Measurements from ENCODE around the gene FAM181B. TPM values are rescaled to one million over a fixed set of nuclear protein-coding genes. Genes with fewer than 3 reads are reported as not detected.
A peak's percentile ranks its signal among the peaks of the same experiment; 100 is the strongest.

Gene FAM181B
- 0.69 TPM for total RNA-seq (2021; ENCODE audit: unreplicated experiment)
- 0.33 TPM for polyA plus RNA-seq (2012; ENCODE audit: insufficient read length)
- Bru-seq, nascent RNA, result percentile 31 among the genes with signal in this experiment
- percentile 35 among the genes with signal in this experiment for BruChase-seq, experiment 1, labeled RNA remaining after a 2-hour chase
- BruChase-seq, experiment 2, labeled RNA remaining after a 6-hour chase, result not detected
- long read RNA-seq, partial matches to known transcripts, result 0 of 2 reads
- long read RNA-seq, other reads (novel, unspliced or antisense), result 0 of 2 reads

DNA sequence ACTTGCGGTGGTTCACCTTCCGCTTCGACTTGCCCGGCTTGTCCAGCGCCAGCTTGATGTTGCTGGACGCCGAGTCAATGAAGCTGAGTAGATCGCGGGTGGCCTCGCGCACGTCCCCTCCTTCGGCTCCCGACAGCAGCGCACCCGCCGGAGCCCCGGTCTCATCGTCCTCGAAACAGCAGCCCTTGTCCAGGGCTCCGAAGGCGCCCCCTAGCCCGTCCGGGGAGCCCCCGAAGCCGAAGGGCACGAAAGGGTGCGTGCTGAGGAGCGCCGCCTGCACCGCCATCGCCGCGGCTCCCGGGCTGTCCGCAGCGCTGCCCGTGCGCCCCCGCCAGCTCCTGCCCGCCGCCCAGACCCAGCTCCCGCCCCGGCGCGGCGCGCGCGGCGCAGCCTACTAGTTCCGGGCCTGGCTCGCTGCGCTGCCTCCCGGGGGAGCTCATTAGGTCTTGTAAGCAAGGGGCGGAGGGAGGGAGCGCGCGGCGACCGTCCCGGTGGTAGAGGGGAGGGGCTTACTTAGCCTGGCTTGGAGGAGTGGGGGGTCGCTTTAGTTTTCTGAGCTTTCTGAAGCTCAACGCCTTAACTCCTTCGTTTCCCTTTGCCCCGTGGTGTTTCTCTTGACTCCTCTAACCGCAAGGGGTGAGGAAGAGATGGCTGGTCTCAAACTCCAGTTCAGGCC, at the start of gene FAM181B:
FAM181B (minus strand) TSS at position 421 of the 676 bp plus-strand sequence; CDS start at position 286, 135 bp downstream.
- intact Hi-C loops (cut with micrococcal nuclease; ENCODE audit: unreplicated experiment) (no loop called here), in situ Hi-C loops (cut with HindIII; ENCODE audit: low pct_unique_long_range_greater_than_20kb, low sequenced_read_pairs) (no loop called here)
- Histone ChIP-seq H3K27ac (ENCODE audit: low read length) (no peak within 1 kb of the TSS), H3K36me3 (ENCODE audit: control insufficient read depth, insufficient read depth, low read length) (no peaks in the 10 kb centered on the region), H3K27me3 (ENCODE audit: control insufficient read depth, insufficient read depth, low read length) (peaks cover 44% of the 10 kb centered on the region), H3K4me1 (ENCODE audit: control insufficient read depth, insufficient read depth, low read length) (no peaks in the 10 kb centered on the region), H3K4me3 (ENCODE audit: low read depth in 2 of 2, low read length in 2 of 2) (peak within 1 kb of the TSS; percentile 48 to 50), H3K9me3 (ENCODE audit: control insufficient read depth, insufficient read depth, low read depth, low read length) (no peaks in the 10 kb centered on the region)
- DNase-seq (ENCODE audit: low read depth, low spot score) (no peak), ATAC-seq (peak; percentile 85)
- POLR2A ChIA-PET, result interaction anchor here (0.6 kb wide), 1 partner anchor 119 kb away, joined by 3 read pairs; no protein-coding TSS in a partner anchor
- CTCF ChIA-PET, result interaction anchor here (0.6 kb wide), 2 partner anchors 32 to 168 kb away, joined by 3 to 5 read pairs; partner anchors contain the start of gene DDIAS
- no TSS peak for BruUV-seq (replicated peaks)
- TF ChIP-seq REST (IDR thresholded peaks at IDR 0.05; ENCODE audit: insufficient read depth in 1 of 2, low read depth in 2 of 2, low read length in 1 of 2) (no peak), TCF7L2 (IDR thresholded peaks at IDR 0.05; ENCODE audit: low read depth, low read length) (no peak), SIN3A (IDR thresholded peaks at IDR 0.05; ENCODE audit: borderline replicate concordance, insufficient read depth, low read depth, low read length) (no peak), CTCF (IDR thresholded peaks at IDR 0.05) (peak; percentile 44), POLR2AphosphoS5 (IDR thresholded peaks at IDR 0.05; ENCODE audit: low read depth, low read length) (no peak)

DNA sequence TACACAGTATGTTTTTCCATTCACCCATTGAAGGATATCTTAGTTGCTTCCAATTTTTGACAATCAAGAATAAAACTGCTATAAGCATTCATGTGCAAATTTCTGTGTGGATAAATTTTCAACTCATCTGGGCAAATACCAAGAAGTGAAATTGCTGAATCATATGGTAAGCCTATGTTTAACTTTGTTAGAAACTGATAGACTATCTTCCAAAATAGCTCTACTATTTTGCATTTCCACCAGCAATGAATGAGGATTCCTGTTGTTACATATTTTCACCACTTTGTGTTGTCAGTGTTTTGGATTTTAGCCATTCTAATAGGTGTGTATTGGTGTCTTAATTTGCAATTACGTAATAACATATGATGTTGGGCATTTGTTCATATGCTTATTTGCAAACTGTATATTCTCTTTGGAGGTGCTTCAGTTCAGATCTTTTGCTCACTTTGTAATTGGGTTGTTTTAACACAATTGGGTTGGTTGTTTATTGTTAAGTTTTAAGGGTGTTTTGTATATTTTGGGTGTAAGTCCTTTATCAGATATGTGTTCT, 49.2 kb upstream of the FAM181B start:
- ATAC-seq (no peak), DNase-seq (ENCODE audit: low read depth, low spot score) (no peak)
- in situ Hi-C loops (cut with HindIII; ENCODE audit: low pct_unique_long_range_greater_than_20kb, low sequenced_read_pairs), result no loop called here
- H3K9me3 ChIP-seq (ENCODE audit: control insufficient read depth, insufficient read depth, low read depth, low read length), result peaks cover 3% of the 10 kb centered on the region; the same call in 1 of the 2 replicates
- H3K4me3 ChIP-seq (ENCODE audit: low read depth in 2 of 2, low read length in 2 of 2), result no peak overlapping the region
- H3K36me3 ChIP-seq (ENCODE audit: control insufficient read depth, insufficient read depth, low read length), result no peaks in the 10 kb centered on the region
- BruUV-seq (replicated peaks), result no TSS peak
- POLR2A ChIA-PET, result no interaction called here
- no peaks in the 10 kb centered on the region for H3K27me3 ChIP-seq (ENCODE audit: control insufficient read depth, insufficient read depth, low read length)
- TF ChIP-seq POLR2AphosphoS5 (IDR thresholded peaks at IDR 0.05; ENCODE audit: low read depth, low read length), result no peak
- no peaks in the 10 kb centered on the region for H3K4me1 ChIP-seq (ENCODE audit: control insufficient read depth, insufficient read depth, low read length)
- intact Hi-C loops (cut with micrococcal nuclease; ENCODE audit: unreplicated experiment), result no loop called here
- CTCF ChIA-PET, result no interaction called here
- H3K27ac ChIP-seq (ENCODE audit: low read length), result no peak overlapping the region

Data from Panc1 (cell line).